ENCODE results near the gene FAM3C.

GRCh38 chr7:121373177-121373576, 22.9 kb downstream of the FAM3C start:
- TF ChIP-seq CTCF (IDR thresholded peaks at IDR 0.05): no peak
- TF ChIP-seq POLR2A (IDR thresholded peaks at IDR 0.05): no peak

All from lower leg skin (tissue), 3 donors.